Hematopoietic multipotent progenitor cell (in vitro differentiated cells): ENCODE measurements around the gene RASL12. TPM values are rescaled to one million over a fixed set of nuclear protein-coding genes. Genes with fewer than 3 reads are reported as not detected.
"Not testable (repeated sequence)": the region's sequence is repeated elsewhere in the genome, so short reads cannot be mapped to it uniquely, and the experiment has no call there.

ENCODE experiments used
- DNase-seq, 3 donors: peaks; one replicate each; pipeline ENCODE4 v3.0.0-alpha.2; 2011 to 2015; ENCODE audit warnings: low read depth in 2 of 3, low spot score in 2 of 3
- total RNA-seq: library from RNA; depleted of rRNA; stranded (reverse); fragments of >200 nt; gene quantifications from one replicate; pipeline ENCODE4 v1.2.3, GENCODE V29; 2012

The RASL12 gene
- not detected for total RNA-seq

GRCh38 chr15:65067645-65068402 lies at the start of gene RASL12:
Gene RASL12 (minus strand): TSS chr15:65067991. CDS start chr15:65067835, 156 bp downstream.
- DNase-seq, result no peak

- no peak for DNase-seq
These were observed 47.8 kb upstream of the RASL12 start for GRCh38 chr15:65115542-65115941.

GRCh38 chr15:65115086-65115485 lies 47.3 kb upstream of the RASL12 start, which contains the start of gene UBAP1L:
Gene UBAP1L (minus strand): TSS chr15:65115200. CDS start chr15:65106215, 8,985 bp downstream.
- no peak for DNase-seq

GRCh38 chr15:65110676-65111292 lies 43.0 kb upstream of the RASL12 start:
- no peak for DNase-seq

GRCh38 chr15:65106011-65106590 lies 38.3 kb upstream of the RASL12 start:
- DNase-seq, result no peak

- no peak for DNase-seq
These were observed 37.2 kb upstream of the RASL12 start for GRCh38 chr15:65105038-65105437.

GRCh38 chr15:65102912-65103311 lies 35.1 kb upstream of the RASL12 start:
- no peak for DNase-seq

- DNase-seq, result no peak
These were observed 34.3 kb upstream of the RASL12 start for GRCh38 chr15:65101891-65102708.

GRCh38 chr15:65101411-65101890 lies 33.7 kb upstream of the RASL12 start:
- DNase-seq, result peak in 2 of 3 donors; percentile 52 to 74

GRCh38 chr15:65100442-65100841 lies 32.7 kb upstream of the RASL12 start:
- no peak for DNase-seq

GRCh38 chr15:65099801-65100200 lies 32.0 kb upstream of the RASL12 start:
- not testable (repeated sequence) for DNase-seq

GRCh38 chr15:65099336-65099735 lies 31.5 kb upstream of the RASL12 start:
- no peak for DNase-seq

- no peak for DNase-seq
These were observed 30.0 kb upstream of the RASL12 start for GRCh38 chr15:65097651-65098263.

GRCh38 chr15:65096481-65097385 lies 28.9 kb upstream of the RASL12 start:
- no peak for DNase-seq

- no peak for DNase-seq
These were observed 27.9 kb upstream of the RASL12 start for GRCh38 chr15:65095747-65096104.

GRCh38 chr15:65095011-65095746 lies 27.4 kb upstream of the RASL12 start:
- DNase-seq, result no peak

GRCh38 chr15:65094294-65094995 lies 26.7 kb upstream of the RASL12 start:
- DNase-seq, result no peak

GRCh38 chr15:65093793-65094170 lies 26.0 kb upstream of the RASL12 start:
- not testable (repeated sequence) for DNase-seq
